Effector memory CD4-positive, alpha-beta T cell (primary cell): ENCODE measurements around the gene CXXC1.
"Not testable (repeated sequence)": the region's sequence is repeated elsewhere in the genome, so short reads cannot be mapped to it uniquely, and the experiment has no call there.

ENCODE experiments used
- DNase-seq, 3 donors: peaks; one replicate each; pipeline ENCODE4 v3.0.0-alpha.2; 2020
- H3K27ac ChIP-seq: 2 replicates; pipeline ENCODE4 v1.7.0; 2013; ENCODE audit warnings: mild to moderate bottlenecking, low read length, moderate library complexity; ENCODE audit not compliant: insufficient read depth, poor library complexity, severe bottlenecking
- H3K27me3 ChIP-seq: replicated peaks from 2 replicates; pipeline ENCODE4 v1.7.0; 2013; ENCODE audit warnings: mild to moderate bottlenecking, low read length; ENCODE audit not compliant: insufficient read depth, control insufficient read depth, poor library complexity, severe bottlenecking
- H3K36me3 ChIP-seq: 2 replicates; pipeline ENCODE4 v1.7.0; 2013; ENCODE audit warnings: mild to moderate bottlenecking, low read length, moderate library complexity; ENCODE audit not compliant: control insufficient read depth, insufficient read depth
- H3K4me1 ChIP-seq: 2 replicates; pipeline ENCODE4 v1.7.0; 2013; ENCODE audit warnings: low read length, mild to moderate bottlenecking; ENCODE audit not compliant: control insufficient read depth, insufficient read depth, poor library complexity, severe bottlenecking
- H3K4me3 ChIP-seq: 2 replicates; pipeline ENCODE4 v1.7.0; 2013; ENCODE audit warnings: low read length, low read depth, mild to moderate bottlenecking; ENCODE audit not compliant: insufficient read depth, poor library complexity, severe bottlenecking
- H3K9me3 ChIP-seq: 2 replicates; pipeline ENCODE4 v1.7.0; 2013; ENCODE audit warnings: mild to moderate bottlenecking, low read length, moderate library complexity; ENCODE audit not compliant: control insufficient read depth

Gene CXXC1

GRCh38 chr18:50247561-50247960 lies 39.9 kb downstream of the CXXC1 start:
- Histone ChIP-seq H3K27ac (no peak overlapping the region), H3K4me3 (no peak overlapping the region), H3K27me3 (no peaks in the 10 kb centered on the region), H3K4me1 (no peaks in the 10 kb centered on the region), H3K9me3 (no peaks in the 10 kb centered on the region), H3K36me3 (no peaks in the 10 kb centered on the region)
- DNase-seq = no peak

GRCh38 chr18:50241768-50242167 lies 45.7 kb downstream of the CXXC1 start:
- H3K36me3 ChIP-seq, H3K9me3 ChIP-seq, H3K4me3 ChIP-seq, H3K27ac ChIP-seq, H3K4me1 ChIP-seq, DNase-seq, H3K27me3 ChIP-seq: not testable (repeated sequence)

GRCh38 chr18:50240080-50240563 lies 47.4 kb downstream of the CXXC1 start:
- no peak for DNase-seq
- Histone ChIP-seq H3K27me3 (no peaks in the 10 kb centered on the region), H3K9me3 (no peaks in the 10 kb centered on the region), H3K27ac (no peak overlapping the region), H3K4me3 (no peak overlapping the region), H3K36me3 (no peaks in the 10 kb centered on the region), H3K4me1 (no peaks in the 10 kb centered on the region)

GRCh38 chr18:50232419-50232818 lies 55.1 kb downstream of the CXXC1 start:
- no peak overlapping the region for H3K4me3 ChIP-seq
- H3K36me3 ChIP-seq = no peaks in the 10 kb centered on the region
- H3K9me3 ChIP-seq = no peaks in the 10 kb centered on the region
- DNase-seq = no peak
- no peak overlapping the region for H3K27ac ChIP-seq
- H3K27me3 ChIP-seq = no peaks in the 10 kb centered on the region
- no peaks in the 10 kb centered on the region for H3K4me1 ChIP-seq
